HCT116 (cell line): ENCODE results near the gene RPL10L. TPM values are rescaled to one million over a fixed set of nuclear protein-coding genes. Genes with fewer than 3 reads are reported as not detected.

ENCODE experiments used
- ATAC-seq: fragments of 200-7000 bp; cut with Tn5 transposase; 2 replicates; pipeline ENCODE4 v1.9.1; 2020; ENCODE audit warnings: mild to moderate bottlenecking, moderate library complexity
- BruUV-seq: library from RNA; stranded (reverse); fragments of 400-500 nt; replicated peaks from 2 replicates; lab custom pipeline; 2021; lab: Mats Ljungman, UMichigan
- CTCF ChIA-PET: fragments of 300-600 bp; sonication (Branson Sonifier 250); formaldehyde crosslinking; loops from one replicate; lab custom pipeline; 2021; ENCODE audit warnings: antibody characterized with exemption; lab: Charles Lee
- POLR2A ChIA-PET: fragments of 300-600, 350-600 bp; sonication (Branson Sonifier 250); formaldehyde crosslinking; loops from one replicate; lab custom pipeline; 2021; ENCODE audit warnings: antibody characterized with exemption; lab: Charles Lee
- RAD21 ChIA-PET, 2 experiments: fragments of 300-600 bp; sonication (Branson Sonifier 250); formaldehyde crosslinking; loops; one replicate each; lab custom pipeline; 2023; ENCODE audit warnings: low total read pairs in 2 of 2; ENCODE audit not compliant: uncharacterized antibody in 2 of 2, unreplicated experiment in 2 of 2, low non-redundant PET in 1 of 2; lab: Charles Lee
- DNase-seq: peaks from one replicate; pipeline ENCODE4 v3.0.0-alpha.2; 2010; ENCODE audit warnings: low read depth, low spot score
- H2AFZ ChIP-seq: fragments of 200-600 bp; shearing (Covaris generic), sonication (generic); 2 replicates; pipeline ENCODE4 v1.6.1; 2017; ENCODE audit warnings: low read depth, mixed run types, mixed read lengths, antibody characterized with exemption, low read length; ENCODE audit not compliant: poor library complexity, severe bottlenecking
- H3K27ac ChIP-seq: 2 replicates; pipeline ENCODE4 v1.5.1; 2012; ENCODE audit warnings: low read depth, low read length
- H3K27me3 ChIP-seq: fragments of 200-600 bp; sonication (generic); 2 replicates; pipeline ENCODE4 v1.6.1; 2016; ENCODE audit warnings: mixed run types, low read length, mixed read lengths; ENCODE audit not compliant: insufficient read depth
- H3K36me3 ChIP-seq, 2 experiments: fragments of 200-500 bp in 1 of 2; fragments of 200-600 bp in 1 of 2; sonication (Bioruptor generic) in 1 of 2; sonication (generic) in 1 of 2; 2 replicates each; pipeline versions ENCODE4 v1.5.1 to v1.6.1; 2014 to 2016; ENCODE audit warnings: low read length in 2 of 2, inconsistent platforms in 1 of 2, mixed read lengths in 1 of 2, mixed run types in 1 of 2; ENCODE audit not compliant: insufficient read depth in 2 of 2, control insufficient read depth in 1 of 2
- H3K4me1 ChIP-seq, 2 experiments: fragments of 200-600 bp in 1 of 2; sonication (generic) in 1 of 2; 2 replicates each; pipeline versions ENCODE4 v1.5.1 to v1.6.1; 2012 to 2017; ENCODE audit warnings: low read length in 2 of 2, inconsistent platforms in 1 of 2, mild to moderate bottlenecking in 1 of 2, mixed read lengths in 1 of 2, mixed run types in 1 of 2, moderate library complexity in 1 of 2; ENCODE audit not compliant: insufficient read depth in 2 of 2, control insufficient read depth in 1 of 2
- H3K4me2 ChIP-seq: fragments of 200-600 bp; sonication (generic); 2 replicates; pipeline ENCODE4 v1.6.1; 2017; ENCODE audit warnings: mixed run types, low read length, mixed read lengths
- H3K4me3 ChIP-seq, 2 experiments: fragments of 200-600 bp in 1 of 2; sonication (generic) in 1 of 2; replicated peaks in 1 of 2; 2 replicates each; pipeline ENCODE4 v1.5.1; 2011 to 2016; ENCODE audit warnings: low read length in 2 of 2, control low read depth in 1 of 2, low read depth in 1 of 2, mild to moderate bottlenecking in 1 of 2, mixed read lengths in 1 of 2, mixed run types in 1 of 2
- H3K79me2 ChIP-seq: fragments of 200-600 bp; sonication (generic); 2 replicates; pipeline ENCODE4 v1.6.1; 2017; ENCODE audit warnings: mild to moderate bottlenecking, mixed run types, low read length, moderate library complexity, mixed read lengths; ENCODE audit not compliant: insufficient read depth
- H3K9ac ChIP-seq: fragments of 200-600 bp; sonication (generic); 2 replicates; pipeline ENCODE4 v1.6.1; 2016; ENCODE audit warnings: low read length, mixed read lengths
- H3K9me2 ChIP-seq: fragments of 200-600 bp; sonication (generic), shearing (Covaris generic); 2 replicates; pipeline ENCODE4 v1.6.1; 2017; ENCODE audit warnings: mixed run types, mild to moderate bottlenecking, moderate library complexity; ENCODE audit not compliant: insufficient read depth
- H3K9me3 ChIP-seq, 2 experiments: fragments of 200-500 bp in 1 of 2; fragments of 200-600 bp in 1 of 2; sonication (Bioruptor generic) in 1 of 2; sonication (generic) in 1 of 2; 2 replicates each; pipeline ENCODE4 v1.6.1; 2014 to 2017; ENCODE audit warnings: low read length in 2 of 2, mixed read lengths in 2 of 2, inconsistent platforms in 1 of 2, low read depth in 1 of 2, mild to moderate bottlenecking in 1 of 2, mixed run types in 1 of 2, moderate library complexity in 1 of 2; ENCODE audit not compliant: control insufficient read depth in 1 of 2, insufficient read depth in 1 of 2
- H4K20me1 ChIP-seq: fragments of 200-600 bp; sonication (generic), shearing (Covaris generic); 2 replicates; pipeline ENCODE4 v1.6.1; 2017; ENCODE audit warnings: mixed run types, mild to moderate bottlenecking, moderate library complexity; ENCODE audit not compliant: insufficient read depth
- YY1 ChIP-seq: IDR thresholded peaks from 2 replicates; pipeline ENCODE4 v1.6.1; 2011; ENCODE audit warnings: low read length, low read depth, moderate library complexity, mild to moderate bottlenecking; ENCODE audit not compliant: insufficient replicate concordance; ENCODE audit errors: extremely low read depth
- intact Hi-C: fragments of 100-400 bp; cut with micrococcal nuclease; formaldehyde crosslinking; loops from 2 replicates; pipeline ENCODE4 v1.10.0; 2022
- total RNA-seq: library from RNA; stranded (reverse); gene quantifications from one replicate; pipeline ENCODE4 v1.2.1, GENCODE V29; 2021; ENCODE audit not compliant: unreplicated experiment
- TF ChIP-seq, protein P1 (sequence below), 3 experiments: fragments of 200-600 bp in 1 of 3; sonication (generic) in 1 of 3; IDR thresholded peaks in 2 of 3; conservative IDR thresholded peaks in 1 of 3; 2 replicates each; pipeline ENCODE4 v1.5.1; 2012 to 2017; ENCODE audit warnings: low read depth in 2 of 3, low read length in 2 of 3, antibody characterized with exemption in 1 of 3, borderline replicate concordance in 1 of 3, control low read depth in 1 of 3, mild to moderate bottlenecking in 1 of 3, mixed read lengths in 1 of 3, mixed run types in 1 of 3, moderate library complexity in 1 of 3; ENCODE audit not compliant: insufficient read depth in 1 of 3
- TF ChIP-seq, protein P2 (sequence below): IDR thresholded peaks from 2 replicates; pipeline ENCODE4 v1.6.1; 2012

RPL10L gene
- total RNA-seq, 1 experiment from 2014 or later, result not detected

DNA sequence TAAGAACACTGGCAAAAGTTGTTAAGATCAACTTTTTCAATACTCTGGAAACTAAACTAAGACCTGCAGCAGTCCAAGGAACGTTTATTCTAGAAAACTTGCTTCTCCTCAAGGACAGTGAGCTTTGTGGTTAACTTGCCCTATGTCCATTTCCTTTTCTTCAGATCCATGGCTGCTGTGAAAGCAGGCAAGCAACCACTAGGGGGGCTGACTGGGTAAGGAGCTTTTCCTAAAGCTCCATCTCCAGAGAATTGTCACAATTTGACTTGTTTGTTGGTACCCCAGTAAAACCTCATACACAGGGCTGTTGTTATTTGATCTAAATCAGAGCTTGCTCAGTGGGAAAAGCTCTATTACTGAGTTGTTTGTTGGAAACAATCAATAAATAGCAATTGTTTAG is 10.1 kb upstream of the RPL10L start:
- Histone ChIP-seq H4K20me1 (no peaks in the 10 kb centered on the region), H3K9ac (no peak overlapping the region), H3K27me3 (no peaks in the 10 kb centered on the region), H3K36me3 (no peaks in the 10 kb centered on the region), H3K9me2 (no peaks in the 10 kb centered on the region), H3K79me2 (no peaks in the 10 kb centered on the region), H3K4me1 (no peaks in the 10 kb centered on the region), H3K27ac (no peak overlapping the region), H3K4me2 (no peak overlapping the region), H3K9me3 (peaks cover 0 to 5% of the 10 kb centered on the region in 2 experiments; a peak in 1 of 4 replicates), H3K4me3 (no peak overlapping the region), H2AFZ (no peak overlapping the region)
- ChIA-PET CTCF (interaction anchor here (0.6 to 1.3 kb wide), 3 partner anchors 9 to 87 kb away, joined by 3 to 5 read pairs (median 4); partner anchors contain the start of gene RPL10L), RAD21 (no interaction called here), POLR2A (no interaction called here)
- ATAC-seq, result no peak; the same call in 1 of the 2 replicates
- intact Hi-C loops, result no loop called here
- BruUV-seq, result no TSS peak
- peak; percentile 0 for DNase-seq
- TF ChIP-seq YY1, result no peak
- TF ChIP-seq, protein P1, sequence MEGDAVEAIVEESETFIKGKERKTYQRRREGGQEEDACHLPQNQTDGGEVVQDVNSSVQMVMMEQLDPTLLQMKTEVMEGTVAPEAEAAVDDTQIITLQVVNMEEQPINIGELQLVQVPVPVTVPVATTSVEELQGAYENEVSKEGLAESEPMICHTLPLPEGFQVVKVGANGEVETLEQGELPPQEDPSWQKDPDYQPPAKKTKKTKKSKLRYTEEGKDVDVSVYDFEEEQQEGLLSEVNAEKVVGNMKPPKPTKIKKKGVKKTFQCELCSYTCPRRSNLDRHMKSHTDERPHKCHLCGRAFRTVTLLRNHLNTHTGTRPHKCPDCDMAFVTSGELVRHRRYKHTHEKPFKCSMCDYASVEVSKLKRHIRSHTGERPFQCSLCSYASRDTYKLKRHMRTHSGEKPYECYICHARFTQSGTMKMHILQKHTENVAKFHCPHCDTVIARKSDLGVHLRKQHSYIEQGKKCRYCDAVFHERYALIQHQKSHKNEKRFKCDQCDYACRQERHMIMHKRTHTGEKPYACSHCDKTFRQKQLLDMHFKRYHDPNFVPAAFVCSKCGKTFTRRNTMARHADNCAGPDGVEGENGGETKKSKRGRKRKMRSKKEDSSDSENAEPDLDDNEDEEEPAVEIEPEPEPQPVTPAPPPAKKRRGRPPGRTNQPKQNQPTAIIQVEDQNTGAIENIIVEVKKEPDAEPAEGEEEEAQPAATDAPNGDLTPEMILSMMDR (IDR thresholded peaks at IDR 0.05 in 2 of 3, conservative IDR thresholded peaks at IDR 0.05 in 1 of 3; ENCODE audit: borderline replicate concordance in 1 of 3, insufficient read depth in 1 of 3, low read depth in 2 of 3, low read length in 2 of 3), result peak in 2 of 3 experiments; percentile 41 to 52; a peak in 4 of 6 replicates

- RAD21 ChIA-PET, result no interaction called here
- POLR2A ChIA-PET, result no interaction called here
- peaks cover 0 to 4% of the 10 kb centered on the region in 2 experiments; a peak in 1 of 4 replicates for H3K9me3 ChIP-seq
- no peaks in the 10 kb centered on the region for H3K79me2 ChIP-seq
- CTCF ChIA-PET, result no interaction called here
- ATAC-seq (no peak), DNase-seq (no peak)
- H4K20me1 ChIP-seq, result no peaks in the 10 kb centered on the region
- no peaks in the 10 kb centered on the region for H3K4me1 ChIP-seq
- intact Hi-C loops, result no loop called here
- TF ChIP-seq, protein P2, sequence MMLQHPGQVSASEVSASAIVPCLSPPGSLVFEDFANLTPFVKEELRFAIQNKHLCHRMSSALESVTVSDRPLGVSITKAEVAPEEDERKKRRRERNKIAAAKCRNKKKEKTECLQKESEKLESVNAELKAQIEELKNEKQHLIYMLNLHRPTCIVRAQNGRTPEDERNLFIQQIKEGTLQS, result no peak
- no peak overlapping the region for H3K4me2 ChIP-seq
- H3K9ac ChIP-seq, result no peak overlapping the region
- H2AFZ ChIP-seq, result no peak overlapping the region
- no peaks in the 10 kb centered on the region for H3K9me2 ChIP-seq
- no peak overlapping the region for H3K27ac ChIP-seq
- BruUV-seq, result no TSS peak
- H3K4me3 ChIP-seq, result no peak overlapping the region
- no peaks in the 10 kb centered on the region for H3K27me3 ChIP-seq
- no peaks in the 10 kb centered on the region for H3K36me3 ChIP-seq
These were observed 1.6 kb upstream of the RPL10L start for GRCh38 chr14:46653031-46653755.
